Motor neuron (in vitro differentiated cells): ENCODE measurements around the gene NRCAM. TPM values are rescaled to one million over a fixed set of nuclear protein-coding genes. Genes with fewer than 3 reads are reported as not detected.

Experiments used
- ATAC-seq, 8 experiments: fragments of 200-7000 bp; cut with Tn5 transposase; replicated peaks in 6 of 8; 2 replicates each; pipeline ENCODE4 v1.8.0; 2021; ENCODE audit warnings: mild to moderate bottlenecking in 8 of 8, moderate library complexity in 8 of 8
- H3K27ac ChIP-seq, 2 donors: fragments of 250-450 bp; sonication (Bioruptor Pico); 2 replicates each; pipeline ENCODE4 v1.9.0; 2021; ENCODE audit warnings: antibody characterized with exemption in 2 of 2, mild to moderate bottlenecking in 2 of 2, moderate library complexity in 1 of 2
- H3K4me1 ChIP-seq, 2 donors: fragments of 250-450 bp; sonication (Bioruptor Pico); replicated peaks in 1 of 2; 2 replicates each; pipeline ENCODE4 v1.6.1; 2021; ENCODE audit warnings: antibody characterized with exemption in 2 of 2, mild to moderate bottlenecking in 2 of 2, moderate library complexity in 1 of 2
- H3K4me3 ChIP-seq, 5 donors: fragments of 250-450 bp; sonication (Bioruptor Pico); 2 replicates each; pipeline ENCODE4 v1.9.0; 2021; ENCODE audit warnings: antibody characterized with exemption in 5 of 5, mild to moderate bottlenecking in 5 of 5, moderate library complexity in 4 of 5
- WGBS, 10 experiments: fragments of 450-650 bp; shearing (Covaris generic); methylation state at CpG; one replicate each; pipeline ENCODE4 v1.0.0; 2022; 5-methylcytosine and 5-hydroxymethylcytosine counted together
- in situ Hi-C, 9 experiments: fragments of 400-800 bp; cut with MboI; loops; one replicate each; pipeline ENCODE4 v1.15.0; 2021; ENCODE audit warnings: low sequenced_read_pairs in 9 of 9, low pct_unique_long_range_greater_than_20kb in 2 of 9; ENCODE audit not compliant: unreplicated experiment in 9 of 9
- total RNA-seq, 8 experiments: library from RNA; unstranded; fragments of 300-600 nt; gene quantifications; 2 replicates each; pipeline versions ENCODE4 v1.2.3 to v1.2.4, GENCODE V29; 2022

Gene NRCAM
- total RNA-seq, 8 experiments from 2014 or later, result 2.8 to 81.9 (median 53.8) TPM

GRCh38 chr7:108441392-108441955 is 14.8 kb downstream of the NRCAM start:
- no peak for ATAC-seq
- Histone ChIP-seq H3K27ac (no peak overlapping the region), H3K4me3 (no peak overlapping the region), H3K4me1 (peaks cover 0 to 8% of the 10 kb centered on the region in 2 donors)
- in situ Hi-C loops, result no loop called here
- WGBS, 10 experiments, result 14 to 100% (median 79%) methylated on average over 1 to 4 of the region's 4 CpGs; no CpG with 5 or more reads in 2 of the 10 experiments

- H3K27ac ChIP-seq, result no peak overlapping the region
- in situ Hi-C loops, result no loop called here
- 44 to 88% (median 70%) methylated on average over 1 to 3 of the region's 3 CpGs; no CpG with 5 or more reads in 2 of the 10 experiments for WGBS, 10 experiments
- no peak overlapping the region for H3K4me3 ChIP-seq
- peaks cover 0 to 8% of the 10 kb centered on the region in 2 donors for H3K4me1 ChIP-seq
- no peak for ATAC-seq
Measured at GRCh38 chr7:108440613-108441012, 15.6 kb downstream of the NRCAM start.

- Histone ChIP-seq H3K4me3 (no peak overlapping the region), H3K27ac (no peak overlapping the region), H3K4me1 (peaks cover 0 to 12% of the 10 kb centered on the region in 2 donors)
- in situ Hi-C loops, result no loop called here
- no peak for ATAC-seq
- WGBS, 10 experiments, result 18 to 100% (median 95%) methylated on average over 2 to 3 of the region's 3 CpGs
Measured at GRCh38 chr7:108436906-108437305, 19.3 kb downstream of the NRCAM start.

GRCh38 chr7:108434010-108434409 is 22.2 kb downstream of the NRCAM start:
- peak in 5 of 8 experiments; percentile 31 to 80 (median 45) for ATAC-seq
- in situ Hi-C loops, result no loop called here

GRCh38 chr7:108431099-108431498 is 25.1 kb downstream of the NRCAM start:
- no peak for ATAC-seq
- in situ Hi-C loops, result no loop called here
- WGBS, 10 experiments, result 14 to 100% (median 80%) methylated on average over 1 of the region's 1 CpG; no CpG with 5 or more reads in 5 of the 10 experiments
- Histone ChIP-seq H3K4me1 (peaks cover 24 to 32% of the 10 kb centered on the region in 2 donors), H3K4me3 (no peak overlapping the region), H3K27ac (no peak overlapping the region)

More at GRCh38 chr7:108434010-108434409, 22.2 kb downstream of the NRCAM start:
- peaks cover 0 to 12% of the 10 kb centered on the region in 2 donors for H3K4me1 ChIP-seq
- WGBS, 10 experiments, result 0 to 75% (median 43%) methylated on average over 1 to 2 of the region's 2 CpGs; no CpG with 5 or more reads in 1 of the 10 experiments
- H3K27ac ChIP-seq, result no peak overlapping the region
- no peak overlapping the region for H3K4me3 ChIP-seq

- peak in 1 of 8 experiments; percentile 27 for ATAC-seq
- WGBS, 10 experiments, result 67 to 100% (median 83%) methylated on average over 1 of the region's 1 CpG; no CpG with 5 or more reads in 7 of the 10 experiments
- in situ Hi-C loops, result no loop called here
Measured at GRCh38 chr7:108430664-108431063, 25.6 kb downstream of the NRCAM start.

GRCh38 chr7:108427766-108428165 is 28.5 kb downstream of the NRCAM start:
- Histone ChIP-seq H3K4me3 (no peak overlapping the region), H3K4me1 (peaks cover 26 to 32% of the 10 kb centered on the region in 2 donors), H3K27ac (no peak overlapping the region)
- 0 to 50% (median 15%) methylated on average over 1 of the region's 1 CpG for WGBS, 10 experiments
- in situ Hi-C loops, result no loop called here
- no peak for ATAC-seq

More at GRCh38 chr7:108430664-108431063, 25.6 kb downstream of the NRCAM start:
- Histone ChIP-seq H3K4me3 (no peak overlapping the region), H3K4me1 (peaks cover 28 to 36% of the 10 kb centered on the region in 2 donors), H3K27ac (no peak overlapping the region)

GRCh38 chr7:108425714-108426275 is 30.4 kb downstream of the NRCAM start:
- WGBS, 10 experiments, result 40 to 80% (median 68%) methylated on average over 1 to 2 of the region's 2 CpGs; no CpG with 5 or more reads in 1 of the 10 experiments
- Histone ChIP-seq H3K4me1 (peaks cover 26 to 32% of the 10 kb centered on the region in 2 donors), H3K27ac (no peak overlapping the region), H3K4me3 (no peak overlapping the region)
- in situ Hi-C loops, result no loop called here
- peak in 7 of 8 experiments; percentile 26 to 86 (median 69) for ATAC-seq

- 0 to 100% (median 92%) methylated on average over 1 to 3 of the region's 4 CpGs; no CpG with 5 or more reads in 4 of the 10 experiments for WGBS, 10 experiments
- in situ Hi-C loops, result no loop called here
Measured at GRCh38 chr7:108424013-108424412, 32.2 kb downstream of the NRCAM start.

GRCh38 chr7:108423089-108423989 is 32.9 kb downstream of the NRCAM start:
- Histone ChIP-seq H3K4me3 (no peak overlapping the region), H3K27ac (no peak overlapping the region), H3K4me1 (peaks cover 22 to 37% of the 10 kb centered on the region in 2 donors)
- peak in 2 of 8 experiments; percentile 17 to 34 for ATAC-seq
- in situ Hi-C loops, result no loop called here
- 2 to 100% (median 88%) methylated on average over 2 to 5 of the region's 5 CpGs for WGBS, 10 experiments

More at GRCh38 chr7:108424013-108424412, 32.2 kb downstream of the NRCAM start:
- no peak for ATAC-seq
- Histone ChIP-seq H3K4me3 (no peak overlapping the region), H3K4me1 (peaks cover 26 to 34% of the 10 kb centered on the region in 2 donors), H3K27ac (no peak overlapping the region)

GRCh38 chr7:108421720-108422331 is 34.4 kb downstream of the NRCAM start:
- Histone ChIP-seq H3K27ac (no peak overlapping the region), H3K4me1 (peaks cover 26 to 35% of the 10 kb centered on the region in 2 donors), H3K4me3 (no peak overlapping the region)
- ATAC-seq, result no peak
- in situ Hi-C loops, result no loop called here
- 31 to 71% (median 54%) methylated on average over 1 to 3 of the region's 3 CpGs; no CpG with 5 or more reads in 1 of the 10 experiments for WGBS, 10 experiments

GRCh38 chr7:108419961-108420908 is 36.0 kb downstream of the NRCAM start:
- in situ Hi-C loops, result no loop called here
- ATAC-seq, result peak in 2 of 8 experiments; percentile 3 to 56
- peaks cover 29 to 34% of the 10 kb centered on the region in 2 donors for H3K4me1 ChIP-seq
- H3K27ac ChIP-seq, result no peak overlapping the region
- H3K4me3 ChIP-seq, result no peak overlapping the region
- WGBS, 10 experiments, result 12 to 100% (median 83%) methylated on average over 1 to 7 of the region's 7 CpGs
